GM12874 (cell line): ENCODE measurements around the gene NOP9.

Source experiments
- CTCF ChIP-seq: IDR thresholded peaks from 2 replicates; pipeline ENCODE4 v1.5.1; 2011; ENCODE audit warnings: low read depth, mild to moderate bottlenecking, control low read depth, low read length, moderate library complexity; ENCODE audit not compliant: insufficient read depth

NOP9 gene

GRCh38 chr14:24299255-24300191 lies at the start of gene NOP9, which contains the start of gene DHRS1:
Gene NOP9 (plus strand): TSS chr14:24299850. CDS start chr14:24299955, 105 bp downstream.
Gene DHRS1 (minus strand): TSS chr14:24299780. CDS start chr14:24299106, 674 bp downstream.
- TF ChIP-seq CTCF: no peak

GRCh38 chr14:24250354-24250753 lies 49.3 kb upstream of the NOP9 start:
- TF ChIP-seq CTCF: no peak

- TF ChIP-seq CTCF: no peak
Measured at GRCh38 chr14:24251880-24252288, 47.8 kb upstream of the NOP9 start.

- TF ChIP-seq CTCF: no peak
Measured at GRCh38 chr14:24252289-24253124, 47.1 kb upstream of the NOP9 start.

- TF ChIP-seq CTCF: no peak
Measured at GRCh38 chr14:24253936-24254335, 45.7 kb upstream of the NOP9 start.

GRCh38 chr14:24254630-24255392 lies 44.8 kb upstream of the NOP9 start:
- TF ChIP-seq CTCF: no peak
